ENCODE data around the gene CCDC148.
"Not testable (repeated sequence)": the region's sequence is repeated elsewhere in the genome, so short reads cannot be mapped to it uniquely, and the experiment has no call there.

CCDC148 gene

DNA sequence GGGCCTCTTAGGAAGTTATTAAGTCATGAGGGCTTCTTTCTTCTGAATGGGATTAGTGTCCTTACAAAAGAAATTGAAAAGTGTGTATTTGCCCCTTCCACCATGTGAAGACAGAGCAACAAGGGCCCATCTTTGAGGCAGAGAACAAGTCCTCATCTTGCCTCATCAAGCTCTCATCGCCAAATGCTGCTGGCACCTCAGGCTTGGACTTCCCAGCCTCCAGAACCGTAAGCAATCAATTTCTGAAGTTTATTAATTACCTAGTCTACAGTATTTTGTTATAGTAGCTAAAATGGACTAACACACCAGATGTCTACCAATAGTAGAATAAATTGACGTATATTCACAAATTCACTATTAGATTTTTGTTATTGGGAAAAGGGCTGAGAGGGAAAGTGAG lies 74.6 kb downstream of the CCDC148 start:
- FAIRE-seq (no peak), DNase-seq (ENCODE audit: insufficient read length, low spot score) (no peak)
- no peak for TF ChIP-seq TAF1 (IDR thresholded peaks at IDR 0.05; ENCODE audit: low read depth, low read length)
- no peak for TF ChIP-seq POLR2A (IDR thresholded peaks at IDR 0.05; ENCODE audit: low read depth, low read length)
- TF ChIP-seq SPI1 (IDR thresholded peaks at IDR 0.05; ENCODE audit: low read depth, low read length), result no peak
- no peak for TF ChIP-seq POU2F2 (IDR thresholded peaks at IDR 0.05; ENCODE audit: low read depth, low read length)
- no peak for TF ChIP-seq PAX5 (IDR thresholded peaks at IDR 0.05; ENCODE audit: insufficient read depth, low read length, severe bottlenecking)
- no peak for TF ChIP-seq POLR2AphosphoS5 (IDR thresholded peaks at IDR 0.05; ENCODE audit: low read depth, low read length)

DNA sequence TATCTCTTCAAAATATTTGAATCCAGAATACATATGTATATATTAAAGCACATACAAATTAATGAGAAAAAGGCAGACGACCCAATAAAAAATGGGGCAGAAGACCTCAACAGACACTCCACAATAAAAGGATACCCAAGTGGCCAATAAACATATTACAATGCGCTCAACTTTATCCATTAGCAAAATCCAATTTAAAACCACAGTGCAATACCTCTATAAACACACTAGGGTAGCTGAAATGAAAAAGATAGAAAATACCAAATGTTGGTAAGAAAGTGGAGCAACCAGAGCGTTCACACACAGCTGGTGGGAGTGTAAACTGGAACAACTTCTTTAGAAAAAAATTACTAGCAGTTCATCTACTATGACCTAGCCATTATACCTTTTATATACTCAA lies 75.3 kb downstream of the CCDC148 start:
- no peak for TF ChIP-seq TAF1 (IDR thresholded peaks at IDR 0.05; ENCODE audit: low read depth, low read length)
- no peak for TF ChIP-seq POU2F2 (IDR thresholded peaks at IDR 0.05; ENCODE audit: low read depth, low read length)
- no peak for TF ChIP-seq POLR2A (IDR thresholded peaks at IDR 0.05; ENCODE audit: low read depth, low read length)
- no peak for TF ChIP-seq POLR2AphosphoS5 (IDR thresholded peaks at IDR 0.05; ENCODE audit: low read depth, low read length)
- TF ChIP-seq PAX5 (IDR thresholded peaks at IDR 0.05; ENCODE audit: insufficient read depth, low read length, severe bottlenecking), result no peak
- no peak for TF ChIP-seq SPI1 (IDR thresholded peaks at IDR 0.05; ENCODE audit: low read depth, low read length)
- DNase-seq (ENCODE audit: insufficient read length, low spot score) (no peak), FAIRE-seq (no peak)

DNA sequence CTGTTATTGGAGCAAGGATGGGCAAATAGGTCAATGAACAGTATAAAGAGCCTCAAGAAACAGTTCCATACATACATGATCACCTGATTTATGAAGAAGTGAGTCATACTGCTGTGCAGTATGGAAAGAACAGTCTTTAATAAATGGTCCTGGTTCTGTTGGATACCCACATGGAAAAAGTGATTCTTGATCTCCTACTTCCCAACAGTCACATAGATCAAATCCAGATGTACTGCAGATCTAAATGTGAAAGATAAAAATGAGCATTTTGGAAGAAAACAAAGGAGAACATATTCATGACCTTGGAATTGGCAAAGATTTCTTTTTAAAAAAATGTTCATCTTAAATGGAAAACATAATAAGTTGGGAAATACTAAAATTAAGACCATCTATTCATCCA lies 75.8 kb downstream of the CCDC148 start:
- no peak for FAIRE-seq
- no peak for DNase-seq (ENCODE audit: insufficient read length, low spot score)
- TF ChIP-seq SPI1 (IDR thresholded peaks at IDR 0.05; ENCODE audit: low read depth, low read length) (no peak), PAX5 (IDR thresholded peaks at IDR 0.05; ENCODE audit: insufficient read depth, low read length, severe bottlenecking) (no peak), POLR2AphosphoS5 (IDR thresholded peaks at IDR 0.05; ENCODE audit: low read depth, low read length) (no peak), POU2F2 (IDR thresholded peaks at IDR 0.05; ENCODE audit: low read depth, low read length) (no peak), POLR2A (IDR thresholded peaks at IDR 0.05; ENCODE audit: low read depth, low read length) (no peak), TAF1 (IDR thresholded peaks at IDR 0.05; ENCODE audit: low read depth, low read length) (no peak)

DNA sequence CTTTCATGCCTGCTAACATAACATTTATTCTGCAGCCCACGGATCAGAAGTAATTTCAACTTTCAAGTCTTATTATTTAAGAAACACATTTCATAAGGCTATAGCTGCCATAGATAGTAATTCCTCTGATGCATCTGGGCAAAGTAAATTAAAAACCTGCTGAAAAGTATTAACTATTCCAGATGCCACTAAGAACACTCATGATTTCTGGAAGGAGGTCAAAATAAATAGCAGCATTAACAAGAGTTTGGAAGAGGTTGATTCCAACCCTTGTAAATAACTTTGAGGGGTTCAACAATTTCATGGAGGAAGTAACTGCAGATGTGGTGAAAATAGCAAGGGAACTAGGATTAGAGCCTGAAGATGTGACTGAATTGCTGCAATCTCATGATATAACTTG lies 77.6 kb downstream of the CCDC148 start:
- no peak for DNase-seq (ENCODE audit: insufficient read length, low spot score)
- no peak for TF ChIP-seq POLR2A (IDR thresholded peaks at IDR 0.05; ENCODE audit: low read depth, low read length)
- no peak for TF ChIP-seq SPI1 (IDR thresholded peaks at IDR 0.05; ENCODE audit: low read depth, low read length)
- no peak for TF ChIP-seq POLR2AphosphoS5 (IDR thresholded peaks at IDR 0.05; ENCODE audit: low read depth, low read length)
- TF ChIP-seq TAF1 (IDR thresholded peaks at IDR 0.05; ENCODE audit: low read depth, low read length), result no peak
- TF ChIP-seq PAX5 (IDR thresholded peaks at IDR 0.05; ENCODE audit: insufficient read depth, low read length, severe bottlenecking), result no peak
- TF ChIP-seq POU2F2 (IDR thresholded peaks at IDR 0.05; ENCODE audit: low read depth, low read length), result no peak
- no peak for FAIRE-seq

DNA sequence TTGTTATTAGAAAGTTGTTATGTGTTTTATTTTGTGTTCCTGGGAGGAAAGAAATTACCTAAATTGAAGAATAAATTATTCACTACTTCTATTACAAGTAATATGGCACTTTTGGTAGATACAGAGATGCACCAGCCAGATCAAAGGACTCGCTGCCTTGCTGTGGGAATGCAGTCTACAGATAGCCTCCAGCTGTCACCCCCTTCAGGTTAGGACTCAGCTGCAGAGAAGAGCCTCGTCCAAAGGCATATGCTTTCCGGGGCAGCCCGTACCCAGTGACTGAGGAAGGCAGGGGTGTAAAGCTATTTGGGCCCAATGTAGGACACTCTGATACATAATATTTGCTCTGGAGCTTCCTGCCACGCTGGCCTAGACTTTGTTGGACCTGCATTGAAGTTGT lies 90.2 kb downstream of the CCDC148 start:
- no peak for FAIRE-seq
- TF ChIP-seq TAF1 (IDR thresholded peaks at IDR 0.05; ENCODE audit: low read depth, low read length), result no peak
- no peak for TF ChIP-seq PAX5 (IDR thresholded peaks at IDR 0.05; ENCODE audit: insufficient read depth, low read length, severe bottlenecking)
- TF ChIP-seq POU2F2 (IDR thresholded peaks at IDR 0.05; ENCODE audit: low read depth, low read length), result no peak
- TF ChIP-seq POLR2A (IDR thresholded peaks at IDR 0.05; ENCODE audit: low read depth, low read length), result no peak
- TF ChIP-seq SPI1 (IDR thresholded peaks at IDR 0.05; ENCODE audit: low read depth, low read length), result no peak
- no peak for TF ChIP-seq POLR2AphosphoS5 (IDR thresholded peaks at IDR 0.05; ENCODE audit: low read depth, low read length)

DNA sequence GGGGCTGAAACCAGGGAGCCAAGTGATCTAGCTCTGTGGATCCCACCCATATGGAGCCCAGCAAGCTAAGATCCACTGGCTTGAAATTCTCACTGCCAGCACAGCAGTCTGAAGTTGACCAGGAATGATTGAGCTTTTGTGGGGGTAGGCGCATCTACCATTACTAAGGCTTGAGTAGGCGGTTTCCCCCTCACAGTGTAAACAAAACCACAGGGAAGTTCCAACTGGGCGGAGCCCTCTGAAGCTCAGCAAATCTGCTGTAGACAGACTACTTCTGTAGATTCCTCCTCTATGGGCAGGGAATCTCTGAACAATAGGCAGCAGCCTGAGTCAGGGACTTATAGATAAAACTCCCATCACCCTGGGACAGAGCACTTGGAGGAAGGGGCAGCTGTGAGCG lies 96.7 kb downstream of the CCDC148 start:
- DNase-seq (ENCODE audit: insufficient read length, low spot score) (no peak), FAIRE-seq (no peak)
- no peak for TF ChIP-seq POLR2A (IDR thresholded peaks at IDR 0.05; ENCODE audit: low read depth, low read length)
- TF ChIP-seq TAF1 (IDR thresholded peaks at IDR 0.05; ENCODE audit: low read depth, low read length), result no peak
- no peak for TF ChIP-seq POLR2AphosphoS5 (IDR thresholded peaks at IDR 0.05; ENCODE audit: low read depth, low read length)

More for the DNA sequence above, 90.2 kb downstream of the CCDC148 start:
- no peak for DNase-seq (ENCODE audit: insufficient read length, low spot score)

DNA sequence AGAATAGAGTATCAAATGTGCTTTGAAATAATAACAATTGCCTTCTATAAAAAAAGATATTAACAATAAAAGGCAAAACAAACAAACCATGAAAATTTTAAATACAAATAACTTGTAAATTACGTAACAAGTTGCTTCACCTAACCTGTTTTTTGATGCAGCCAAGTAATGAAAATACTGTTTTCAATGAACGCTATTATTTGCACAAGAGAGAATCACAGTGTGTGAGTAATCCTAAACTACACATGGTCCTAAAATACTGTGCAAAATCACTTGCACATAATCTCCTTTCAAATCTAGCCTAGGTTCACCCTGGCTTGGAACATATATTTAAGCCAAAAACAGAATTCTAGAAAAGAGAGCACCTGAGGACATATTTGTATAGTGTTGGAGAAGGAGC lies 98.9 kb downstream of the CCDC148 start:
- DNase-seq (ENCODE audit: insufficient read length, low spot score) (no peak), FAIRE-seq (no peak)
- no peak for TF ChIP-seq POLR2A (IDR thresholded peaks at IDR 0.05; ENCODE audit: low read depth, low read length)
- no peak for TF ChIP-seq POLR2AphosphoS5 (IDR thresholded peaks at IDR 0.05; ENCODE audit: low read depth, low read length)
- TF ChIP-seq PAX5 (IDR thresholded peaks at IDR 0.05; ENCODE audit: insufficient read depth, low read length, severe bottlenecking), result no peak

DNA sequence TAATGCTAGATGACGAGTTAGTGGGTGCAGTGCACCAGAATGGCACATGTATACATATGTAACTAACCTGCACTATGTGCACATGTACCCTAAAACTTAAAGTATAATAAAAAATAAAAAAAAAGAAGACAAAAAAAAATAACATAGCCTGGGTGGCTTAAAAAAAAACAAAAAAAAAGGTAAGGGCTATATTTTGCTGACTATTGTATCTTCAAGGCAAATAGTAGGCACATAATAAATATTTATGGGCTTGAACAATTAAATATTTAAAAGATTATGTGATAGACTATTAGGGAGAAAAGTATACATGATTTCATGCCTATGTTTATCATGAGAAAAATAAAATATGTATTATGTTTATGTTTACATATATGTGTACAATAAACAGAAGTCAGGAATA lies 99.4 kb downstream of the CCDC148 start:
- no peak for DNase-seq (ENCODE audit: insufficient read length, low spot score)
- no peak for TF ChIP-seq TAF1 (IDR thresholded peaks at IDR 0.05; ENCODE audit: low read depth, low read length)
- TF ChIP-seq SPI1 (IDR thresholded peaks at IDR 0.05; ENCODE audit: low read depth, low read length), result no peak
- TF ChIP-seq POLR2AphosphoS5 (IDR thresholded peaks at IDR 0.05; ENCODE audit: low read depth, low read length), result no peak
- no peak for TF ChIP-seq PAX5 (IDR thresholded peaks at IDR 0.05; ENCODE audit: insufficient read depth, low read length, severe bottlenecking)
- no peak for TF ChIP-seq POU2F2 (IDR thresholded peaks at IDR 0.05; ENCODE audit: low read depth, low read length)
- FAIRE-seq, result no peak

DNA sequence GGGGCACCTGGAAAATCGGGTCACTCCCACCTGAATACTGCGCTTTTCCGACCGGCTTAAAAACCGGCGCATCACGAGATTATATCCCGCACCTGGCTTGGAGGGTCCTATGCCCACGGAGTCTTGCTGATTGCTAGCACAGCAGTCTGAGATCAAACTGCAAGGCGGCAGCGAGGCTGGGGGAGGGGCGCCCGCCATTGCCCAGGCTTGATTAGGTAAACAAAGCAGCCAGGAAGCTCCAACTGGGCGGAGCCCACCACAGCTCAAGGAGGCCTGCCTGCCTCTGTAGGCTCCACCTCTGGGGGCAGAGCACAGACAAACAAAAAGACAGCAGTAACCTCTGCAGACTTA lies 105.1 kb downstream of the CCDC148 start:
- FAIRE-seq; DNase-seq (ENCODE audit: insufficient read length, low spot score): not testable (repeated sequence)

DNA sequence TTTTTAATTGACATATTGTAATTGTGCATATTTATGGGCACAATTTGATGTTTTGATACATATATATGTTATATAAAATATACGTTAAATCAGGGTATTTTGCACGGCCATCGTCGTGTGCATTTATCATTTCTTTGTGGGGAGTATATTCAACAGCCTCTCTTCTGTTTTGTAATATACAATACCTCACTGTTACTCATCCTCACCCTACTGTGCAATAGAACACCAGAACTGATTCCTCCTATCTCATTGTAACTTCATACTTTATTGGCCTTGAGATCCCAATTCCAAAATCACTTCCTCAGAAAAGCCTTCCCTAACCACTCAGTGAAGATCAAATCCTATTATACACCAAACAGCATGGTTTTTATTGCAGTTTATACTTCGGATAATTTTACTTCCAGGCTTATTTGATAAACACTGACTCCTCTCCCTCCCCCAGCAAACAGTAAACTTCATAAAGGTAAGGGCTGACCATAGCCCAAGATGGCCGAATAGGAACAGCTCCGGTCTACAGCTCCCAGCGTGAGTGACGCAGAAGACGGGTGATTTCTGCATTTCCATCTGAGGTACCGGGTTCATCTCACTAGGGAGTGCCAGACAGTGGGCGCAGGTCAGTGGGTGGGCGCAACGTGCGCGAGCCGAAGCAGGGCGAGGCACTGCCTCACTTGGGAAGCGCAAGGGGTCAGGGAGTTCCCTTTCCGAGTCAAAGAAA lies 105.6 kb downstream of the CCDC148 start:
- FAIRE-seq, result not testable (repeated sequence)

DNA sequence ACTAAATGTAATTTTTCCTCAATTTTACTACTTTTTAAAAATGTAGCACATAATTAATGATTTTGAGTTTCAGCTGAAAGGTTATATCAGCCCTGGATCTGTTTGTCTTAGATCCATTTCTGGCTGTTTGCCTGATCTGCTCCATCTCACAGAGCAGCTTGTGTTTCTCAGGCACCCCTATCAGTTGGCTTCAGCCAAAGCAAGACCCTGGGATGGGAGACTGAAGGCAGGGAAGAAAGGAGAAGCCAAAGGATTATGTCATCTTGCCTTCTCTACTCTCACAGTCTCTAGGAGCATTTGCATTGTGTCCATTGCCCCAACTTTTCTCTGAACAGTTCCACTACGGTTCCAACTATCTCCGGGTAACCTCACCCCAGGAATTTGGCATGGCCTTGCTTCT lies 110.5 kb downstream of the CCDC148 start:
- TF ChIP-seq TAF1 (IDR thresholded peaks at IDR 0.05; ENCODE audit: low read depth, low read length) (no peak), SPI1 (IDR thresholded peaks at IDR 0.05; ENCODE audit: low read depth, low read length) (no peak), POLR2AphosphoS5 (IDR thresholded peaks at IDR 0.05; ENCODE audit: low read depth, low read length) (no peak), POU2F2 (IDR thresholded peaks at IDR 0.05; ENCODE audit: low read depth, low read length) (no peak), POLR2A (IDR thresholded peaks at IDR 0.05; ENCODE audit: low read depth, low read length) (no peak), PAX5 (IDR thresholded peaks at IDR 0.05; ENCODE audit: insufficient read depth, low read length, severe bottlenecking) (no peak)
- DNase-seq (ENCODE audit: insufficient read length, low spot score) (no peak), FAIRE-seq (no peak)

More for the DNA sequence above, 105.6 kb downstream of the CCDC148 start:
- not testable (repeated sequence) for DNase-seq (ENCODE audit: insufficient read length, low spot score)
